Measurements from ENCODE around the gene MPC1.
A peak's percentile ranks its signal among the peaks of the same experiment; 100 is the strongest.
"Not testable (repeated sequence)": the region's sequence is repeated elsewhere in the genome, so short reads cannot be mapped to it uniquely, and the experiment has no call there.

Gene MPC1

GRCh38 chr6:166405386-166405785 lies 22.6 kb upstream of the MPC1 start:
- no peak for DNase-seq

- DNase-seq: no peak
Observed at GRCh38 chr6:166402582-166403277, 20.0 kb upstream of the MPC1 start.

- peak; percentile 0 for DNase-seq
Observed at GRCh38 chr6:166400649-166401250, 18.0 kb upstream of the MPC1 start.

GRCh38 chr6:166400181-166400580 lies 17.4 kb upstream of the MPC1 start:
- no peak for DNase-seq

- no peak for DNase-seq
Observed at GRCh38 chr6:166398348-166398747, 15.6 kb upstream of the MPC1 start.

GRCh38 chr6:166397849-166398248 lies 15.1 kb upstream of the MPC1 start:
- DNase-seq: no peak

- DNase-seq: no peak
Observed at GRCh38 chr6:166395778-166396177, 13.0 kb upstream of the MPC1 start.

GRCh38 chr6:166395351-166395750 lies 12.6 kb upstream of the MPC1 start:
- no peak for DNase-seq

GRCh38 chr6:166394036-166394892 lies 11.5 kb upstream of the MPC1 start:
- no peak for DNase-seq

GRCh38 chr6:166393535-166393823 lies 10.7 kb upstream of the MPC1 start:
- no peak for DNase-seq

- DNase-seq: peak; percentile 1
Observed at GRCh38 chr6:166392755-166393534, 10.2 kb upstream of the MPC1 start.

- no peak for DNase-seq
Observed at GRCh38 chr6:166389119-166389518, 6.4 kb upstream of the MPC1 start.

GRCh38 chr6:166388290-166389004 lies 5.7 kb upstream of the MPC1 start:
- no peak for DNase-seq

GRCh38 chr6:166387642-166388289 lies 5.0 kb upstream of the MPC1 start:
- no peak for DNase-seq

GRCh38 chr6:166387098-166387497 lies 4.4 kb upstream of the MPC1 start:
- DNase-seq: not testable (repeated sequence)

GRCh38 chr6:166386111-166386510 lies 3.4 kb upstream of the MPC1 start:
- DNase-seq: no peak

GRCh38 chr6:166383802-166384363 lies 1.1 kb upstream of the MPC1 start:
- not testable (repeated sequence) for DNase-seq

- DNase-seq: no peak
Observed at GRCh38 chr6:166382500-166382932, 224 bp downstream of the MPC1 start.

GRCh38 chr6:166381733-166382499 lies 824 bp downstream of the MPC1 start:
- peak; percentile 17 for DNase-seq

- no peak for DNase-seq
Observed at GRCh38 chr6:166381381-166381732, 1.4 kb downstream of the MPC1 start.

- DNase-seq: no peak
Observed at GRCh38 chr6:166379800-166380199, 2.9 kb downstream of the MPC1 start.

Data from NCI-H2227 treated with DMSO at 0.1 percent for 48 hours (cell line).